Heart right ventricle (tissue), 16 donors: Measurements from ENCODE around the gene PRDM16. TPM values are rescaled to one million over a fixed set of nuclear protein-coding genes. Genes with fewer than 3 reads are reported as not detected.

Source experiments
- ATAC-seq, 8 donors: fragments of 200-7000 bp; cut with Tn5 transposase; one replicate each; pipeline ENCODE4 v1.9.1; 2020; ENCODE audit warnings: mild to moderate bottlenecking in 8 of 8, moderate library complexity in 8 of 8, moderate number of reproducible peaks in 1 of 8
- DNase-seq, 2 donors: peaks; one replicate each; pipeline ENCODE4 v3.0.0-alpha.2; 2020
- H3K27ac ChIP-seq, 10 donors: fragments of 200-600 bp; sonication (generic) in 2 of 10; one replicate each; pipeline versions ENCODE4 v1.5.0 to v1.8.0; 2020 to 2022; ENCODE audit warnings: mild to moderate bottlenecking in 3 of 10
- H3K27me3 ChIP-seq, 7 donors: fragments of 200-600 bp; one replicate each; pipeline ENCODE4 v1.8.0; 2021 to 2022; ENCODE audit warnings: mild to moderate bottlenecking in 2 of 7
- H3K36me3 ChIP-seq, 9 donors: fragments of 200-600 bp; sonication (generic) in 1 of 9; one replicate each; pipeline versions ENCODE4 v1.5.0 to v1.8.0; 2020 to 2022; ENCODE audit warnings: mild to moderate bottlenecking in 2 of 9
- H3K4me1 ChIP-seq, 9 donors: fragments of 200-600 bp; sonication (generic) in 1 of 9; one replicate each; pipeline versions ENCODE4 v1.5.0 to v1.8.0; 2020 to 2022; ENCODE audit warnings: mild to moderate bottlenecking in 4 of 9
- H3K4me3 ChIP-seq, 10 donors: fragments of 200-600 bp; sonication (generic) in 2 of 10; one replicate each; pipeline versions ENCODE4 v1.5.0 to v1.8.0; 2020 to 2022; ENCODE audit warnings: mild to moderate bottlenecking in 7 of 10, moderate library complexity in 2 of 10
- H3K9me3 ChIP-seq, 11 donors: fragments of 200-600 bp in 10 of 11; sonication (generic) in 2 of 11; one replicate each; pipeline versions ENCODE4 v1.5.0 to v1.8.0; 2013 to 2022; ENCODE audit warnings: mild to moderate bottlenecking in 2 of 11, control low read depth in 1 of 11, moderate library complexity in 1 of 11
- CTCF ChIP-seq, 9 donors: fragments of 200-600 bp; sonication (generic) in 2 of 9; IDR thresholded peaks; one replicate each; pipeline versions ENCODE4 v1.5.0 to v1.8.0; 2021 to 2022; ENCODE audit warnings: antibody characterized with exemption in 9 of 9, mild to moderate bottlenecking in 5 of 9, moderate library complexity in 1 of 9
- WGBS, 2 donors: extraction: QIAGEN DNeasy Blood & Tissue Kit; methylation state at CpG; one replicate each; pipeline ENCODE4 v1.1.7; 2013; ENCODE audit warnings: inconsistent platforms in 1 of 2; 5-methylcytosine and 5-hydroxymethylcytosine counted together
- intact Hi-C, 10 donors: fragments of 100-400 bp; cut with DNase I; formaldehyde crosslinking; loops; one replicate each; pipeline versions ENCODE4 v1.11.1 to v1.14.2; 2022
- polyA plus RNA-seq, 2 donors: library from polyadenylated mRNA; stranded (reverse); fragments of 200-250 nt; gene quantifications; one replicate each; pipeline ENCODE4 v1.2.3, GENCODE V29; 2013
- total RNA-seq, 10 donors: library from RNA; stranded (reverse); fragmentation: NEBNext Ultra II Directional in 3 of 10; extraction: Animal tissue kit (Norgen Biotek cat#: 25700) in 3 of 10; gene quantifications; one replicate each; pipeline versions ENCODE4 v1.2.1 to v1.2.4, GENCODE V29; 2021 to 2023
- donor health status: Arrhythmogenic right ventricular cardiomyopathy.
- donor health status: ischemic (EF 13 %, LVEDD 7.1; RV severe dilation, severe dysfunction).
- donor health status: healthy with polysubstance abuse.
- donor health status: DM: no; HTN: yes; CAD: no.
- donor health status: DM: no; HTN: no; CAD: no.
- donor health status: ischemic (EF 25% LVEDD 6.9; RV normal size, moderate dysfunction).
- donor health status: ischemic (EF 25% LVEDD 5.7; RV mildly dilated, moderate dysfunction).
- donor health status: healthy.
- donor health status: DM: yes; HTN: yes; CAD: no.
- donor health status: Ischemic cardiomyopathy.
- donor health status: ischemic (EF 35%, LVEDD 5.7; RV mildly dilated, moderate dysfunction).
- donor health status: nonischemic (EF 11% LVEDD 7.7; RV severe dilation, severe dysfunction).
- donor health status: DM: yes; HTN: yes; CAD: no.
- donor health status: PGD.
- donor health status: ischemic (EF 29% LVEDD 5.4; RV normal size, mild dysfunction).
- donor health status: nonischemic (EF 23%, LVEDD 6.1; RV moderate dilation, normal function).

The PRDM16 gene
- total and polyA plus RNA-seq, 12 donors = 4.1 to 25.9 (median 14.8) TPM

- ATAC-seq (no peak), DNase-seq (no peak)
- WGBS, 2 donors = 89 to 91% methylated on average over 8 of the region's 8 CpGs
- H3K4me3 ChIP-seq = no peak overlapping the region
- peaks cover 18 to 72% (median 38%) of the 10 kb centered on the region in 9 donors for H3K4me1 ChIP-seq
- no peaks in the 10 kb centered on the region for H3K9me3 ChIP-seq
- peaks cover 0 to 39% (median 6%) of the 10 kb centered on the region in 7 donors for H3K27me3 ChIP-seq
- TF ChIP-seq CTCF (IDR thresholded peaks at IDR 0.05) = no peak
- no peaks in the 10 kb centered on the region for H3K36me3 ChIP-seq
- H3K27ac ChIP-seq = peak overlapping the region in 3 of 10 donors; percentile 8 to 30 (median 26)
- intact Hi-C loops = no loop called here
These were observed 286.1 kb downstream of the PRDM16 start for GRCh38 chr1:3355089-3355488.

- TF ChIP-seq CTCF (IDR thresholded peaks at IDR 0.05) = no peak
- no peak overlapping the region for H3K4me3 ChIP-seq
- WGBS, 2 donors = 71 to 79% methylated on average over 37 of the region's 37 CpGs
- H3K27me3 ChIP-seq = peaks cover 0 to 29% (median 0%) of the 10 kb centered on the region in 7 donors
- H3K4me1 ChIP-seq = peaks cover 17 to 70% (median 28%) of the 10 kb centered on the region in 9 donors
- no peaks in the 10 kb centered on the region for H3K9me3 ChIP-seq
- intact Hi-C loops = no loop called here
- no peaks in the 10 kb centered on the region for H3K36me3 ChIP-seq
- DNase-seq (no peak), ATAC-seq (no peak)
- peak overlapping the region in 1 of 10 donors; percentile 3 for H3K27ac ChIP-seq
These were observed 287.2 kb downstream of the PRDM16 start for GRCh38 chr1:3355894-3356826.

GRCh38 chr1:3356827-3357460 is 287.9 kb downstream of the PRDM16 start:
- 65 to 69% methylated on average over 21 of the region's 21 CpGs for WGBS, 2 donors
- Histone ChIP-seq H3K36me3 (no peaks in the 10 kb centered on the region), H3K27ac (peak overlapping the region in 1 of 10 donors; percentile 3), H3K4me1 (peaks cover 14 to 65% (median 26%) of the 10 kb centered on the region in 9 donors), H3K27me3 (peaks cover 0 to 29% (median 0%) of the 10 kb centered on the region in 7 donors), H3K9me3 (no peaks in the 10 kb centered on the region), H3K4me3 (no peak overlapping the region)
- ATAC-seq (no peak), DNase-seq (no peak)
- TF ChIP-seq CTCF (IDR thresholded peaks at IDR 0.05) = no peak
- intact Hi-C loops = no loop called here

GRCh38 chr1:3357526-3358297 is 288.7 kb downstream of the PRDM16 start:
- no peaks in the 10 kb centered on the region for H3K9me3 ChIP-seq
- ATAC-seq = no peak

More at GRCh38 chr1:3357526-3358297, 288.7 kb downstream of the PRDM16 start:
- peaks cover 0 to 24% (median 0%) of the 10 kb centered on the region in 7 donors for H3K27me3 ChIP-seq
- H3K27ac ChIP-seq = no peak overlapping the region
- no peaks in the 10 kb centered on the region for H3K36me3 ChIP-seq
- WGBS, 2 donors = 64 to 71% methylated on average over 25 of the region's 25 CpGs
- peaks cover 7 to 58% (median 19%) of the 10 kb centered on the region in 9 donors for H3K4me1 ChIP-seq
- H3K4me3 ChIP-seq = no peak overlapping the region
- no peak for DNase-seq
- intact Hi-C loops = no loop called here
- no peak for TF ChIP-seq CTCF (IDR thresholded peaks at IDR 0.05)
